Fibroblast of lung (primary cell): Measurements from ENCODE around the gene CDK5RAP1.

ENCODE experiments used
- CTCF ChIP-seq, 2 donors: IDR thresholded peaks in 1 of 2; conservative IDR thresholded peaks in 1 of 2; 1 replicate in 1 of 2; 2 replicates in 1 of 2; pipeline ENCODE4 v1.5.1; 2011 to 2012; ENCODE audit warnings: low read length in 2 of 2, control low read depth in 1 of 2, inconsistent platforms in 1 of 2, low read depth in 1 of 2, mild to moderate bottlenecking in 1 of 2
- EZH2 ChIP-seq: IDR thresholded peaks from 2 replicates; pipeline ENCODE4 v1.5.1; 2012; ENCODE audit warnings: low read length, control low read depth, mild to moderate bottlenecking; ENCODE audit errors: missing control alignments

GRCh38 chr20:33415948-33416347, 14.6 kb upstream of the CDK5RAP1 start:
- TF ChIP-seq CTCF (conservative IDR thresholded peaks at IDR 0.05 in 1 of 2, IDR thresholded peaks at IDR 0.05 in 1 of 2; ENCODE audit: low read depth in 1 of 2, low read length in 2 of 2) (peak; percentile 45 to 72), EZH2 (no peak)
